GM21723 (cell line): ENCODE results near the gene ATG2A.
A peak's percentile ranks its signal among the peaks of the same experiment; 100 is the strongest.

Experiments used
- ATAC-seq: cut with Tn5 transposase; IDR thresholded peaks from one replicate; pipeline ENCODE4 v1.9.1; 2021; ENCODE audit warnings: mild to moderate bottlenecking, moderate library complexity; ENCODE audit not compliant: unreplicated experiment

Gene ATG2A

GRCh38 chr11:64905516-64906313 lies 11.3 kb downstream of the ATG2A start:
- ATAC-seq, result no peak

DNA sequence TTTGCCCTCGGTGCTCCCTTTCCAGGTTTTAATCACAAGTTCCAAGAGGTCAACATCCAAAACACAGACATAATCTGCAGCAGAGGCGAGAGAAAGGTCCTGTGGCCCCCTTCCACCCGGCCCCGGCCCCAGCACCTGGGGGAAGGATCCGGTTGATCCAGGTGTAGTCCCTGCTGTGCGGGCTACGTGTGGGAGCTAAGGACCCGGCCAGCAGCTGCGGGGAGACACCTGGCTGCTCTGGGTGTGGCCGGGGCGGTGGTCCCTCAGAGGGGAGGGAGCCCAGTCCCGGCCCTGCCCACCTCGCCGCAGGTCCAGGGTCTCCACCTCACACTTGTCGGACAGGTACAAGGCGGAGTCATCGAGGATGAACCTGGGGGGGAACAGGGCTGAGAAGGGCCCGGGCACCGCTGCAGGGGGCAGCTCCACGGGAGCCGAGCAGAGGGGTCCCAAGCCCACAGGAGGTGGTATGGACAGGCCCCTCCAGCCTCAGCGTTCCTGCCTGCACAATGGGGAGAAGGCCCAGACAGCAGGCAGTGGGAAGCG lies 13.6 kb downstream of the ATG2A start:
- ATAC-seq, result no peak

GRCh38 chr11:64902102-64902900 lies 14.7 kb downstream of the ATG2A start:
- ATAC-seq, result no peak

DNA sequence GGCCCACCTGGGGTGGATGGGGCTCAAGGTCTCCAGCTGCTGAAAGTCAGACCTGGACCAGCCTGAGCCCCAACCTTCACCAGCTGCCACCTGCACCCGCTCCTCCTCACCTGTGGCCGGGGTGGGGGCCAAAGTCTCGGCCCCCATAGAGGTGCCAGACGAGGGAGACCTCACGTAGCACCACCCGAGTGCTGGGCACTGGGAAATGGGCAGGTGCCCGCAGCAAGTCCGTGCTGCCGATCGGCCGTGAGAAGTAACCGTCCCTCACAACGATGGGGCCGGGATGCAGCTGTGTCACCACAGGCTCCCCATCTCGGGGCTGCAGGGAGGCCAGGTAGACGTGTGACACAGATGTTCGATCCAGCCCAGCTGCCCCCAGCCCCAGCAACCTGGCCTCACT lies 16.2 kb downstream of the ATG2A start:
- no peak for ATAC-seq

DNA sequence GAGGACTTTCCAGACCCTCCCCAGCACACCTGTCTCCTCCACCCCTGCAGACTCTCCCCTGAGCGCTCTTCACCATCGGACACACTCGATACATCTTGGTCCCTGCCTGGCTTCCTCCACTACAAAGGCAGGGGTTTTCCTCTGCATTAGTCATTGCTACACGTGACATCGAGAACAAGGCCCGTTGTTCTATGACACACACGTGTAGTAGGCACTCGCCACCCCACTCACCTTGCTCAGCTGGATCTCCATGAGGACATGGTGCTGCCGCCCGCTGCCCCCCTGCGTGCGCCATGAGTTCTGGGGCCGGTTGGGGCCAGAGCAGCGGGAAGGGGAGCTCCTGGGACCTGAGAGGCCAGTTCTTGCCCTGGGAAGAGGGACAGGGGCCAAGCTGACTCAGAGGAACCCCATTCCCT lies 16.7 kb downstream of the ATG2A start:
- ATAC-seq, result no peak

- ATAC-seq, result no peak
Observed at GRCh38 chr11:64898541-64898940, 18.5 kb downstream of the ATG2A start.

DNA sequence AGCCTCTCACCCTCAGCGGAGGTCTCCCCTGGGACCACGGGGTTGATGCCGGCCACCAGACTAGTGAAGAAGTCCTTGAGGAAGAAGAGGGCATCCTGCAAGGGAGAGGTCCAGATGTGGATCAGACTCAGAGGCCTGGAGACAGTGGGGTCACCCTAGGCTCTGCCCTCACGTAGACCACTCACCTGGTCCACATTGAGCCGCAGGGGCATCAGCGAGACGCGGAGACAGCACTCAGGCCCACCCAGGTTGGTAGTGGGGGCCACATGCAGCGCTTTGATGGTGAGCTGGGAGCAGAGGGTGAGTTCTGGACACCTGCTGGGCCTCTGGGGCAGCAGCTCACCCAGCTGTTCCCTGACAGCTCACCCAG lies 18.9 kb downstream of the ATG2A start:
- ATAC-seq, result no peak

DNA sequence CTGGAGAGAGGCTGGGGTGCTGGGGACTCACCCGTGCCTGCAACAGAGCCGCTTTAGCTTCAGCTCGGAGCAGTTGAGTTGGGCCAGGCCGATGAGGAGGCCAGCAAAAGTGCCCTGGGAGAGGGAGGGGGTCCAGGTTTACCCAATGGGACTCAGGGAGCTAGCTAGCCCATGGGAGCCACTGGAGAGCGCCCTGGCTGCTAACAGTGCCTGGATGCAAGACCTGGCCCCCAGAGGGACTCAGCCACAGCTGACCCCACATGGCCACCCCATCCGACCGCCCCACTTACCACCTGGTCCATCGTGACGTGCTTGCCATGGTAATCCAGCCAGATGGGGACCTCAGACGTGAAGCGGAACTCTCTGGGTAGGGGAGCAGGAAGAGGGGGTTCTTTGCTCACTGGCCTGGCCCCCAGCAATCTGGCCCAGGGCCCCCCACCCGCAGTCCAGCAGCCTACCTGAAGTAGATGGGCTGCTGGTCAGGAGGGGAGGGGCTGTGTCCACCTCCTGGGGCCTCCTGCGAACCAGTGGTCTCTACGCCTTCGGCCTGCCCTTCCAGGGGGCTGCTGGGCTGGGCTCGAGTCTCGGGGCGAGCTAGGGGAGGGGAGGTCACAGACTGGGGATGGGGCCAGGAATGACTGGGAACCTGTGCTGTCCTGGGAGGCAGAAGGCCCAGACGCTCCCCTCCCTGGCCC lies 19.5 kb downstream of the ATG2A start:
- ATAC-seq, result no peak

DNA sequence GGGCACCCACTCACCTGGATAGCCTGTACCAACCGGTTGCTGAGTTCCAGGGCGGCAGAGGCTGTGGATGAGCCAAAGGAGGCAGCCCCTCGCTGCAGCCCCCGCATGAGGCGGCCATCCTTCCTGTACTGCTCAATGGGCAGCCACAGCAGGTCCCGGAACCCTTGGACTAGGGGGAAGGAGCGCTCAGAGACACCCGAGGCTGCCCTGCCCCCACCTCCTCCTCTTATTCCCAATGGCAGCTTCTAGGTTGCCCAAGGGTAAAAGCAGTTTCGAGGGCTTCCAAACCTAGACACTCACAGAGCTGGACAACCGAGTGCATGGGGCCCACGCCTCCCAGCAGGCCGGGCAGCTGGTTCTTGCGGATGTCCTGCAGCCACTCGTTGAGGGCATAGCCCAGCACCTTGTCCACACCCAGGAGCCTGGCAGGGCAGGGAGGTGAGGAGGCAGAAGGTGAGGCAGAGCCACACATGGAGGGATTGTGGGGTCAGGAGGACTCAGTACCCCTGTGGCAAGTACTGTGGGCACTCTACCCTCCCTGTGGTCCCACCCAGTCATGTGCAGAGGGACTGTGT lies 20.5 kb downstream of the ATG2A start:
- no peak for ATAC-seq

DNA sequence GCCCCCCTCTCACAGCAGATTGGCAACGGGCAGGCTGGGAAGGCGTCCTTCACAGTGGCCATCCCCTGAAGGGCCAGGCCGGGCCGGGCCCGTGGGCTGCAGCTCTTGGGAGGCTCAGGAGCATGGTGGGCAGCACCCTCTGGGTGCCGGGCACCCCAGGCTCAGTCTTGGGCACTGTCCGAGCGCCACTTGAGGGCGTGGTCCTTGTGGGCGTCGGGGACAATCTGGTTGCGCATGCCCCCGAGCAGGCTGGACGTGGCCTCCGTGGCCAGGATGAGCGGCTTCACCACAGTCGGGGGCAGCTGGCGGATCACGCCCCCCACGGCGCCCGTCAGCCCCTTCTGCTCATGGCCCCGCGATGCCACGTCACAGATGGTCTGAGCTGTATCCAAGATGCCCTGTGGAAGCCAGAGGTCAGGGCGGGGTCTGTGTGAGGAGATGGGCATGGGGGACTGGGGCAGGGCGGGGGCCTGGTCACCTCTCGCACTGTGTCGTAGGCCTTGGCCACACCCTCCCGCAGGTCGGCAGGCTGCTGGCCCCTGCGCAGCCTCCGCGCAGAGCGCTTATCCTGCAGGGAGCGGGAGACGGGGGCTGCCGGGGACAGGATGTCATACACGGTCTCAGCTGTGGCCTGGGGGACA lies 22.1 kb downstream of the ATG2A start:
- ATAC-seq, result no peak

- peak; percentile 66 for ATAC-seq
Observed at GRCh38 chr11:64894070-64894811, 22.8 kb downstream of the ATG2A start.

DNA sequence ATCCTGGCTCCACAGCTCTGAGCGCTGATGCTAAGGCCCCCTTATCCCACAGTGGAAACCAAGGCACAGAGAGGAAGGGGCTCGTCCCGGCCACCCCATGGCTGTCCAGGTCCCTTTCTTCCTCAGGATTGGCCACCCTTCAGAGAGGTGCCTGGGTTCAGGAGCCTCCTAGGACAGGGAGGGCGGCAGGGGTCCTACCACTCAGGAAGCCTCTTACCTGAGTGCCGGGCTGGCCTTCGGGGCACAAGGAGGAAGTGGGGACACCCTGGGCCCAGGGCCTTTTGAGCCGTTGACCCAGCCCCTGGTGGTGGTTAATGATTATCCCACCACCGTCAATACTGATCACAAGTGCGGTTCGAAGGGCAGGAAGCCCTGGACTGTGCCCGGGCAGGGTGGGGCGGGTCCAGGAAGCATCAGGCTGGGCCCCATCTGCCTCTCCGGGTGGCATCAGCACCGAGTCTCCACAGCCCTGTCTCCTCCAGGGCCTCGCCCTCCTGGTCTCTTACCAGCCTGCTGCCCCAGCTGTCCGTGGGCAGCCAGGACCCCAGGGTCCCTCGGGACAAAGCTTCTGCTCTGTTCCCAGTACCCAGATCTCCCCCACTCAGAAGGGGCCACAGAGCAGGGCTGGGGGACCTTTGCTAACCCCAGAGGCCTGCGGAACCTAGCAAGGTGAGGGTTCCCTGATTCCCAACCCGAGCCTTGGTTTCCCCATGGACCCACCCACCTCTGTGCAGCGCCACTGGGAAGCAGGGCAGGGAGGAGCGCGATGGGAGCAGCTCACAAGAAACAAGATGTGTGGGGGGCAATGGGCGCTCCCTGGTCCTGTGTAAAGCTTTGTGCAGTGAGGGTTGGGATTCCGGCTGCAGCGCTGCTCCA lies 23.6 kb downstream of the ATG2A start:
- no peak for ATAC-seq

DNA sequence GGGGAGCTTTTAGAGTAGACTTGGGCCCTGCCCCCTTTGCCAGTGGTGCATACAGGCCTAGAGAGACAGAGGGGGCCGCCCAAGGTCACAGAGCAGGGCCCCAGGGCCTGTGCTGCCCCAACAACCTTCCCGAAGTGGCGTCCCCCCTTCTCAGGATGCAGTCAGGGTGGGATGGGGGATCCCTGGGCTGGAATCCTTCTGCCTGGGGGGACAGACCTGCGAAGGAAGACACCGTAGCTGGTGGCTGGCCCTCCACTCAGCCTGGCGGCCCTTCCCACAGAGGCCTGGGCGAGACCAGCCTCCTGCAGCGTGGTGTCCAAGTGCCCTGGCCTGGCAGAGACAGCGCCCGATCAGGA lies 24.2 kb downstream of the ATG2A start:
- ATAC-seq, result no peak

DNA sequence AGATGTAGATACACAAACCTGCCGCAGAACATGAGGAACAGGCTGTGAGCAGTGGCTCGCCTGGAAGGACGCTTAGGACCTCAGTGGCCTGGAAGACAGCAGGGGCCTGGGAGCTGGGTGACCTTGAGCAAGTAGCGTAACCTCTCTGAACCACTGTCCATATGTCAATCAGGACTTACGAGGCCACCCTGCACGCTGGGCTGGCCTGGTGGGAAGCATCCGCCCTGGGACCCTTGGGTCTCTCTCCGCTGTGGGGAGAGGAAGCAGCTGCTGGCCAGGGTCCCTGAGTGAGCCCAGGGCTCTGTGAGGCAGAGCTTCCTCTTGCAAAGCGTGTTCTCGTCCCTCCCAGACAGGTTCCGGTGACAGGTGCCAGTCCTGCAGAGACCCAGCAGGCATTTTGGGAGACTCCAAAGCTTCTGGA lies 24.6 kb downstream of the ATG2A start:
- no peak for ATAC-seq

DNA sequence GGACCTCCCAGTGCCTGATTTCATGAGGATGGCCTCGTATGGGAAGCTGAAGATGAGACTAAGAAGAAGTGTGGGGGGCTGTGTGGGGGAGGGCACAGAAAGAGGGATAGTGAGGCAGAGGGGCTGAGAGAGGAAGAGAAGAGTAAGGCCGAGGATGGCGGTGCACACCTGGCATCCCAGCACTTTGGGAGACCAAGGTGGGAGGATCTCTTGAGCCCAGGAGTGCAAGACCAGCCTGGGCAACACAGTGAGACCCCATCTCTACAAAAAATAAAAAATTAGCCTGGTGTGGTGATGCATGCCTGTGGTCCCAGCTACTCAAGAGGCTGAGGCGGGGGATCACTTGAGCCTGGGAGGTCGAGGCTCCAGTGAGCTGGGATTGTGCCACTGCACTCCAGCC lies 25.1 kb downstream of the ATG2A start:
- no peak for ATAC-seq

- ATAC-seq, result no peak
Observed at GRCh38 chr11:64891215-64891848, 25.7 kb downstream of the ATG2A start.

DNA sequence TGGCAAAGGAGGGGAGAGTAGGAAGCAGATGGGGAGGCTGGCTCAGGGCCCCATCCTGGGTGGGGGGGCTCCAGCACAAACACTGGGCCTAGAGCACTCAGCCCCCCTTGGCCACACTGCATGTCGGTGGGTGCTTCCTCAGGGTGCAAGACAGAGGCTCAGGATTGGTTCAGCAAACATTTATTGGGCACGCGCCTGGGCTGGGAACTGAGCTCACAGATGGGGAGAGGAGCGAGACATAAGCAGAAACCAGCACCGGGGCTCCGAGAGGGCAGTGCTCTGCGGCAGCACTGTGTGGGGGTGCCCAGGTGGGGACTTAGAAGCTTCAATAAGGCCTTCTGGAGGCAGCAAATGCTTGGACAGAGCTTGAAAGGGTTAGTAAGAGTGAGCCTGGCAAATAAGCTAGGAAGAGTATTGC lies 26.5 kb downstream of the ATG2A start:
- ATAC-seq, result no peak

- no peak for ATAC-seq
Observed at GRCh38 chr11:64888729-64889511, 28.1 kb downstream of the ATG2A start.
